ENCODE results near the gene BTG2. TPM values are rescaled to one million over a fixed set of nuclear protein-coding genes. Genes with fewer than 3 reads are reported as not detected.

BTG2 gene
- total RNA-seq, 1 experiment from 2014 or later, result 2.9 TPM

GRCh38 chr1:203301331-203301668 lies 4.0 kb upstream of the BTG2 start:
- no peak overlapping the region for H3K18ac ChIP-seq (ENCODE audit: insufficient read length, low read depth, low read length)
- H4K5ac ChIP-seq (ENCODE audit: insufficient read length, low read depth, low read length), result no peak overlapping the region
- H3K27ac ChIP-seq (ENCODE audit: insufficient read length, low read depth, low read length), result no peak overlapping the region
- no peak overlapping the region for H2BK15ac ChIP-seq (ENCODE audit: low read depth, low read length)
- H3K4me1 ChIP-seq (ENCODE audit: insufficient read depth, low read length), result no peaks in the 10 kb centered on the region
- H3K9ac ChIP-seq (ENCODE audit: extremely low read depth, insufficient read length, low read length), result no peak overlapping the region
- no peaks in the 10 kb centered on the region; a peak in 1 of 5 replicates for H3K9me3 Mint-ChIP-seq
- no peak overlapping the region for H3K4me3 Mint-ChIP-seq
- no peaks in the 10 kb centered on the region for H3K9me3 ChIP-seq (ENCODE audit: control insufficient read depth, low read depth, low read length)
- DNase-seq, result no peak
- no peak overlapping the region for H3K4ac ChIP-seq (ENCODE audit: low read depth, low read length)
- peaks cover 98% of the 10 kb centered on the region for H3K27me3 Mint-ChIP-seq (ENCODE audit: low read depth)
- no peak for TF ChIP-seq CTCF (conservative IDR thresholded peaks at IDR 0.05)
- H3K27ac Mint-ChIP-seq, result no peak overlapping the region
- H3K56ac ChIP-seq (ENCODE audit: insufficient read length, low read depth, low read length), result no peak overlapping the region
- no peak overlapping the region for H2AK5ac ChIP-seq (ENCODE audit: insufficient read length, low read length)
- H3K23ac ChIP-seq (ENCODE audit: insufficient read length, low read depth, low read length), result no peak overlapping the region
- H4K91ac ChIP-seq (ENCODE audit: insufficient read length, low read depth, low read length), result no peak overlapping the region
- no peak overlapping the region for H2BK20ac ChIP-seq (ENCODE audit: low read depth, low read length, poor library complexity, severe bottlenecking)
- no peak overlapping the region for H3T11ph ChIP-seq (ENCODE audit: low read length)
- peaks cover 50% of the 10 kb centered on the region for H3K27me3 ChIP-seq (ENCODE audit: insufficient read depth, low read length)
- H3K14ac ChIP-seq (ENCODE audit: insufficient read depth, low read length), result no peak overlapping the region
- no peak overlapping the region for H4K8ac ChIP-seq (replicated peaks; ENCODE audit: insufficient read length, low read depth, low read length)
- no peak overlapping the region for H2BK120ac ChIP-seq (ENCODE audit: low read depth, low read length, poor library complexity, severe bottlenecking)
- no peak overlapping the region for H2BK12ac ChIP-seq (ENCODE audit: insufficient read length, low read depth, low read length)
- H4K20me1 ChIP-seq (ENCODE audit: control insufficient read depth, insufficient read depth, insufficient read length), result no peaks in the 10 kb centered on the region
- H3K36me3 Mint-ChIP-seq (ENCODE audit: insufficient read depth in 1 of 3, low read depth in 3 of 3), result no peaks in the 10 kb centered on the region
- no peaks in the 10 kb centered on the region for H3K79me2 ChIP-seq (ENCODE audit: insufficient read depth, low read length)
- no peak overlapping the region for H2BK5ac ChIP-seq (ENCODE audit: insufficient read length, low read length)
- H3K23me2 ChIP-seq (ENCODE audit: insufficient read length, low read depth, low read length, poor library complexity, severe bottlenecking), result peaks cover 10% of the 10 kb centered on the region
- H2AFZ ChIP-seq (ENCODE audit: low read length), result no peak overlapping the region
- H3K79me1 ChIP-seq (ENCODE audit: insufficient read depth, low read depth, low read length, poor library complexity, severe bottlenecking), result no peaks in the 10 kb centered on the region
- no peak overlapping the region for H3K4me2 ChIP-seq (ENCODE audit: insufficient read depth, insufficient read length, low read length)
- peaks cover 16 to 18% of the 10 kb centered on the region in 2 experiments for H3K4me1 Mint-ChIP-seq
